ENCODE results near the gene OR52M1. TPM values are rescaled to one million over a fixed set of nuclear protein-coding genes. Genes with fewer than 3 reads are reported as not detected.

The OR52M1 gene
- polyA plus RNA-seq, 1 experiment, result not detected

GRCh38 chr11:4578624-4579023 is 33.6 kb downstream of the OR52M1 start:
- H3K4me3 ChIP-seq (ENCODE audit: low read depth, low read length), result no peak overlapping the region
- POLR2A ChIA-PET, result no interaction called here
- no peaks in the 10 kb centered on the region for H3K9me3 ChIP-seq (ENCODE audit: control insufficient read depth, insufficient read depth, low read length)
- H3K27ac ChIP-seq (ENCODE audit: low read depth, low read length), result no peak overlapping the region
- H3K27me3 ChIP-seq (ENCODE audit: control insufficient read depth, insufficient read depth, low read length), result peaks cover 2% of the 10 kb centered on the region
- DNase-seq (ENCODE audit: low read depth, low spot score), result no peak
- TF ChIP-seq, protein P1, sequence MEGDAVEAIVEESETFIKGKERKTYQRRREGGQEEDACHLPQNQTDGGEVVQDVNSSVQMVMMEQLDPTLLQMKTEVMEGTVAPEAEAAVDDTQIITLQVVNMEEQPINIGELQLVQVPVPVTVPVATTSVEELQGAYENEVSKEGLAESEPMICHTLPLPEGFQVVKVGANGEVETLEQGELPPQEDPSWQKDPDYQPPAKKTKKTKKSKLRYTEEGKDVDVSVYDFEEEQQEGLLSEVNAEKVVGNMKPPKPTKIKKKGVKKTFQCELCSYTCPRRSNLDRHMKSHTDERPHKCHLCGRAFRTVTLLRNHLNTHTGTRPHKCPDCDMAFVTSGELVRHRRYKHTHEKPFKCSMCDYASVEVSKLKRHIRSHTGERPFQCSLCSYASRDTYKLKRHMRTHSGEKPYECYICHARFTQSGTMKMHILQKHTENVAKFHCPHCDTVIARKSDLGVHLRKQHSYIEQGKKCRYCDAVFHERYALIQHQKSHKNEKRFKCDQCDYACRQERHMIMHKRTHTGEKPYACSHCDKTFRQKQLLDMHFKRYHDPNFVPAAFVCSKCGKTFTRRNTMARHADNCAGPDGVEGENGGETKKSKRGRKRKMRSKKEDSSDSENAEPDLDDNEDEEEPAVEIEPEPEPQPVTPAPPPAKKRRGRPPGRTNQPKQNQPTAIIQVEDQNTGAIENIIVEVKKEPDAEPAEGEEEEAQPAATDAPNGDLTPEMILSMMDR (IDR thresholded peaks at IDR 0.05; ENCODE audit: low read depth, low read length), result no peak
- CTCF ChIA-PET, result no interaction called here

- no peak for DNase-seq (ENCODE audit: low read depth, low spot score)
- ChIA-PET POLR2A (no interaction called here), CTCF (no interaction called here)
- H3K4me3 ChIP-seq (ENCODE audit: low read depth, low read length), result no peak overlapping the region
- peaks cover 2% of the 10 kb centered on the region for H3K27me3 ChIP-seq (ENCODE audit: control insufficient read depth, insufficient read depth, low read length)
- H3K9me3 ChIP-seq (ENCODE audit: control insufficient read depth, insufficient read depth, low read length), result no peaks in the 10 kb centered on the region
- TF ChIP-seq, protein P1 (IDR thresholded peaks at IDR 0.05; ENCODE audit: low read depth, low read length), result no peak
- no peak overlapping the region for H3K27ac ChIP-seq (ENCODE audit: low read depth, low read length)
These were observed 35.1 kb downstream of the OR52M1 start for GRCh38 chr11:4580124-4580523.

DNA sequence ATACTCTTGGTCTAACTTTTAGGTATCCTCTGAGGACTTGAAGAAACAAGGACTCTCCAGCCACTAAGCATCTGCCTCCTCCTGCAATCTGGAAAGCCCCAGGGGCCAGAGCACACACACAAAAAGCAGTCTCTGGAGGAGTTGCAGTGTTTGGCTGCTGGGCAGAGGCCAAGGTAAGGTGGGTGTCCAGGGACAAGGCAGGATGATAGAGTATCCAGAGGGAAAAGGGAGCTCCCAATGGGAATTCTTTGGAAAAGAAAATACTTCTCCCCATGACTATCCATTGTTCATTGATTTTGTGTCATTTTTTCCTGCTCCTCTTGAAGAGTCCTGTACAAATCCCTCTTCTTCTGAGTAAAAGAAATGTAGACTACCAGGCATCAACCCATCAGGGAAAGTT is 36.5 kb downstream of the OR52M1 start, which contains the start of gene OR52I2:
TSS of gene OR52I2 (plus strand) at position 301 of the 400 bp plus-strand sequence.
- no peak for DNase-seq (ENCODE audit: low read depth, low spot score)
- H3K27me3 ChIP-seq (ENCODE audit: control insufficient read depth, insufficient read depth, low read length), result peaks cover 2% of the 10 kb centered on the region
- H3K4me3 ChIP-seq (ENCODE audit: low read depth, low read length), result no peak within 1 kb of the TSS
- POLR2A ChIA-PET, result no interaction called here
- no peak within 1 kb of the TSS for H3K27ac ChIP-seq (ENCODE audit: low read depth, low read length)
- no peaks in the 10 kb centered on the region for H3K9me3 ChIP-seq (ENCODE audit: control insufficient read depth, insufficient read depth, low read length)
- TF ChIP-seq, protein P1 (IDR thresholded peaks at IDR 0.05; ENCODE audit: low read depth, low read length), result no peak
- CTCF ChIA-PET, result no interaction called here

- CTCF ChIA-PET, result no interaction called here
- TF ChIP-seq, protein P1 (IDR thresholded peaks at IDR 0.05; ENCODE audit: low read depth, low read length), result no peak
- no peaks in the 10 kb centered on the region for H3K9me3 ChIP-seq (ENCODE audit: control insufficient read depth, insufficient read depth, low read length)
- no peak overlapping the region for H3K27ac ChIP-seq (ENCODE audit: low read depth, low read length)
- H3K27me3 ChIP-seq (ENCODE audit: control insufficient read depth, insufficient read depth, low read length), result no peaks in the 10 kb centered on the region
- no peak overlapping the region for H3K4me3 ChIP-seq (ENCODE audit: low read depth, low read length)
- POLR2A ChIA-PET, result no interaction called here
- no peak for DNase-seq (ENCODE audit: low read depth, low spot score)
These were observed 44.0 kb downstream of the OR52M1 start for GRCh38 chr11:4589017-4589416.

DNA sequence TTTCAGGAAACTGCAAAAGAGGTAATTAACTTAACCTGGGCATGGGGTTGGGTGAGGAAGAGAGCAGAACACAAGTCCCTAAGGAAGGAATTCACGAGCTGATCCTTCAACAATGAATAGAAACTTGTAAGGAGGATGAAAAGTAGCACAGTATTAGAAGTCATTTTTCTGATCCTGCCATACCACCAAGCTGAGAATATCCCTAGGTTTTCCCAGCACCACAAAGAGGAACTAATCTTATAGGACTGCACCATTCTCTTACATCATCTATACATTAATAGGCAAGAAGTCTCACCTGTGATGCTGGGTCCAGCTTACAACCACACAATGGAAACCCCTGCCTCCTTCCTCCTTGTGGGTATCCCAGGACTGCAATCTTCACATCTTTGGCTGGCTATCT is 48.7 kb downstream of the OR52M1 start, which contains the start of gene OR52I1:
TSS of gene OR52I1 (plus strand) at position 301 of the 400 bp plus-strand sequence. CDS start at position 301, 0 bp downstream.
- Histone ChIP-seq H3K4me3 (ENCODE audit: low read depth, low read length) (no peak within 1 kb of the TSS), H3K27me3 (ENCODE audit: control insufficient read depth, insufficient read depth, low read length) (no peaks in the 10 kb centered on the region), H3K9me3 (ENCODE audit: control insufficient read depth, insufficient read depth, low read length) (no peaks in the 10 kb centered on the region), H3K27ac (ENCODE audit: low read depth, low read length) (no peak within 1 kb of the TSS)
- ChIA-PET POLR2A (no interaction called here), CTCF (no interaction called here)
- no peak for DNase-seq (ENCODE audit: low read depth, low spot score)
- TF ChIP-seq, protein P1 (IDR thresholded peaks at IDR 0.05; ENCODE audit: low read depth, low read length), result no peak

Other genes starting within 250 kb of the OR52M1 start
- gene OR52B4, start 176.8 kb upstream of the OR52M1 start, polyA plus RNA-seq (2011; rRNA removed), result not detected in 2 replicates
- gene TRIM21, start 151.5 kb upstream of the OR52M1 start, polyA plus RNA-seq (2011; rRNA removed), result 25.0 and 27.4 TPM in 2 replicates
- gene OR52K2, start 95.9 kb upstream of the OR52M1 start, polyA plus RNA-seq (2011; rRNA removed), result not detected in 2 replicates
- not detected in 2 replicates for gene OR52K1, start 62.5 kb upstream of the OR52M1 start, polyA plus RNA-seq (2011; rRNA removed)
- not detected in 2 replicates for gene OR52I2, start 36.6 kb downstream of the OR52M1 start, polyA plus RNA-seq (2011; rRNA removed)
- not detected in 2 replicates for gene OR52I1, start 48.8 kb downstream of the OR52M1 start, polyA plus RNA-seq (2011; rRNA removed)
- 6.4 and 6.9 TPM in 2 replicates for gene TRIM68, start 63.0 kb downstream of the OR52M1 start, polyA plus RNA-seq (2011; rRNA removed)
- gene OR51D1, start 92.3 kb downstream of the OR52M1 start, polyA plus RNA-seq (2011; rRNA removed), result not detected in 2 replicates
- 0.02 and 0.04 TPM in 2 replicates for gene OR51E1, start 98.8 kb downstream of the OR52M1 start, polyA plus RNA-seq (2011; rRNA removed)
- 0.77 and 0.79 TPM in 2 replicates for gene OR51E2, start 152.7 kb downstream of the OR52M1 start, polyA plus RNA-seq (2011; rRNA removed)
- 0.07 TPM in 1 of 2 replicates, not detected in the other for gene MMP26, start 159.6 kb downstream of the OR52M1 start, polyA plus RNA-seq (2011; rRNA removed)
- not detected in 2 replicates for gene OR51F1, start 224.7 kb downstream of the OR52M1 start, polyA plus RNA-seq (2011; rRNA removed)